ENCODE data around the gene TNS1. TPM values are rescaled to one million over a fixed set of nuclear protein-coding genes. Genes with fewer than 3 reads are reported as not detected.

Gene TNS1
- total RNA-seq, 1 experiment from 2014 or later, result 6.2 TPM

GRCh38 chr2:218011653-218012040 lies 8.9 kb upstream of the TNS1 start:
- no peak overlapping the region for H2AFZ ChIP-seq (ENCODE audit: low read depth, low read length, poor library complexity, severe bottlenecking)
- no peaks in the 10 kb centered on the region for H4K20me1 ChIP-seq (ENCODE audit: insufficient read depth)
- no peak overlapping the region for H3K9ac ChIP-seq (ENCODE audit: low read length)
- intact Hi-C loops (cut with micrococcal nuclease), result no loop called here
- TF ChIP-seq YY1 (IDR thresholded peaks at IDR 0.05; ENCODE audit: extremely low read depth, insufficient replicate concordance, low read depth, low read length), result no peak
- CTCF ChIA-PET, result interaction anchor here (1.3 kb wide), 1 partner anchor 18 kb away, joined by 3 read pairs; no protein-coding TSS in a partner anchor
- RAD21 ChIA-PET (ENCODE audit: low non-redundant PET in 1 of 2, low total read pairs in 2 of 2, uncharacterized antibody in 2 of 2, unreplicated experiment in 2 of 2), result no interaction called here
- H3K4me3 ChIP-seq (replicated peaks in 1 of 2; ENCODE audit: low read depth in 1 of 2, low read length in 2 of 2), result no peak overlapping the region
- no peaks in the 10 kb centered on the region for H3K79me2 ChIP-seq (ENCODE audit: insufficient read depth, low read length)
- no peak overlapping the region for H3K4me2 ChIP-seq (ENCODE audit: low read length)
- H3K27me3 ChIP-seq (ENCODE audit: insufficient read depth, low read length), result no peaks in the 10 kb centered on the region
- no peaks in the 10 kb centered on the region for H3K9me3 ChIP-seq (ENCODE audit: control insufficient read depth in 1 of 2, insufficient read depth in 1 of 2, low read depth in 1 of 2, low read length in 2 of 2)
- POLR2A ChIA-PET, result no interaction called here
- H3K36me3 ChIP-seq (ENCODE audit: control insufficient read depth in 1 of 2, insufficient read depth in 2 of 2, low read length in 2 of 2), result no peaks in the 10 kb centered on the region
- no peaks in the 10 kb centered on the region for H3K9me2 ChIP-seq (ENCODE audit: insufficient read depth)
- DNase-seq (ENCODE audit: low read depth, low spot score), result no peak
- peaks cover 12 to 31% of the 10 kb centered on the region in 2 experiments for H3K4me1 ChIP-seq (ENCODE audit: control insufficient read depth in 1 of 2, insufficient read depth in 2 of 2, low read length in 2 of 2)
- no TSS peak for BruUV-seq (replicated peaks)
- H3K27ac ChIP-seq (ENCODE audit: low read depth, low read length), result no peak overlapping the region
- no peak for ATAC-seq

GRCh38 chr2:218010984-218011652 lies 8.3 kb upstream of the TNS1 start:
- peak overlapping the region; percentile 82 for H2AFZ ChIP-seq (ENCODE audit: low read depth, low read length, poor library complexity, severe bottlenecking)
- no peak overlapping the region; the same call in 1 of the 2 replicates for H3K27ac ChIP-seq (ENCODE audit: low read depth, low read length)
- no peak for DNase-seq (ENCODE audit: low read depth, low spot score)
- TF ChIP-seq TCF7L2 (IDR thresholded peaks at IDR 0.05; ENCODE audit: borderline replicate concordance, extremely low read depth, insufficient read depth, insufficient read length) (no peak), ZFX (IDR thresholded peaks at IDR 0.05) (no peak), EZH2 (IDR thresholded peaks at IDR 0.05) (no peak), CEBPB (IDR thresholded peaks at IDR 0.05; ENCODE audit: low read depth) (no peak), FOSL1 (IDR thresholded peaks at IDR 0.05; ENCODE audit: low read depth) (no peak), POLR2AphosphoS5 (IDR thresholded peaks at IDR 0.05; ENCODE audit: low read depth, low read length) (no peak), ELF1 (IDR thresholded peaks at IDR 0.05; ENCODE audit: borderline replicate concordance, low read depth) (no peak), SIN3A (IDR thresholded peaks at IDR 0.05; ENCODE audit: low read depth) (no peak), SP1 (IDR thresholded peaks at IDR 0.05; ENCODE audit: low read depth) (no peak)
- no peaks in the 10 kb centered on the region for H3K9me2 ChIP-seq (ENCODE audit: insufficient read depth)
- H3K4me2 ChIP-seq (ENCODE audit: low read length), result peak overlapping the region; percentile 88
- ChIA-PET POLR2A (no interaction called here), RAD21 (ENCODE audit: low non-redundant PET in 1 of 2, low total read pairs in 2 of 2, uncharacterized antibody in 2 of 2, unreplicated experiment in 2 of 2) (no interaction called here), CTCF (interaction anchor here (1.3 kb wide), 1 partner anchor 17 kb away, joined by 3 read pairs; no protein-coding TSS in a partner anchor)
- H3K79me2 ChIP-seq (ENCODE audit: insufficient read depth, low read length), result no peaks in the 10 kb centered on the region
- H3K9me3 ChIP-seq (ENCODE audit: control insufficient read depth in 1 of 2, insufficient read depth in 1 of 2, low read depth in 1 of 2, low read length in 2 of 2), result no peaks in the 10 kb centered on the region
- peaks cover 15 to 36% of the 10 kb centered on the region in 2 experiments for H3K4me1 ChIP-seq (ENCODE audit: control insufficient read depth in 1 of 2, insufficient read depth in 2 of 2, low read length in 2 of 2)
- intact Hi-C loops (cut with micrococcal nuclease), result no loop called here
- no TSS peak for BruUV-seq (replicated peaks)
- no peaks in the 10 kb centered on the region for H3K36me3 ChIP-seq (ENCODE audit: control insufficient read depth in 1 of 2, insufficient read depth in 2 of 2, low read length in 2 of 2)
- H4K20me1 ChIP-seq (ENCODE audit: insufficient read depth), result no peaks in the 10 kb centered on the region
- peak overlapping the region; percentile 62 to 69 for H3K4me3 ChIP-seq (replicated peaks in 1 of 2; ENCODE audit: low read depth in 1 of 2, low read length in 2 of 2)
- H3K9ac ChIP-seq (ENCODE audit: low read length), result peak overlapping the region; percentile 63; the same call in 1 of the 2 replicates
- ATAC-seq, result peak; percentile 13; the same call in 1 of the 2 replicates
- no peaks in the 10 kb centered on the region for H3K27me3 ChIP-seq (ENCODE audit: insufficient read depth, low read length)

Measured in HCT116 (cell line).